Mesendoderm (in vitro differentiated cells): ENCODE results near the gene TP53I3.

Experiments
- DNase-seq: peaks from one replicate; pipeline ENCODE4 v3.0.0; 2013
- H2AK5ac ChIP-seq: 2 replicates; pipeline ENCODE4 v1.6.1; 2013; ENCODE audit warnings: low read length, inconsistent platforms
- H2BK120ac ChIP-seq: 2 replicates; pipeline ENCODE4 v1.6.1; 2013; ENCODE audit warnings: low read depth, mild to moderate bottlenecking, low read length, moderate library complexity, mixed read lengths
- H2BK15ac ChIP-seq: replicated peaks from 2 replicates; pipeline ENCODE4 v1.6.1; 2013; ENCODE audit warnings: low read depth, mild to moderate bottlenecking, moderate library complexity
- H2BK5ac ChIP-seq: 2 replicates; pipeline ENCODE4 v1.6.1; 2013; ENCODE audit warnings: low read length, inconsistent platforms
- H3K18ac ChIP-seq: 2 replicates; pipeline ENCODE4 v1.6.1; 2013; ENCODE audit warnings: mild to moderate bottlenecking, low read length, mixed read lengths
- H3K23ac ChIP-seq: one replicate; pipeline ENCODE4 v1.6.1; 2013; ENCODE audit warnings: low read length
- H3K27ac ChIP-seq: 2 replicates; pipeline ENCODE4 v1.5.1; 2013; ENCODE audit warnings: low read depth, mild to moderate bottlenecking, inconsistent platforms, low read length, moderate library complexity
- H3K27me3 ChIP-seq: 2 replicates; pipeline ENCODE4 v1.6.1; 2013; ENCODE audit warnings: low read length, control low read depth, mild to moderate bottlenecking, inconsistent platforms; ENCODE audit not compliant: insufficient read depth, poor library complexity
- H3K36me3 ChIP-seq: 2 replicates; pipeline ENCODE4 v1.6.1; 2013; ENCODE audit warnings: low read length, inconsistent platforms; ENCODE audit not compliant: control insufficient read depth, insufficient read depth
- H3K4ac ChIP-seq: one replicate; pipeline ENCODE4 v1.6.1; 2013; ENCODE audit warnings: low read depth, mild to moderate bottlenecking, low read length, moderate library complexity
- H3K4me1 ChIP-seq: 2 replicates; pipeline ENCODE4 v1.6.1; 2013; ENCODE audit warnings: low read depth, low read length, inconsistent platforms; ENCODE audit not compliant: control insufficient read depth
- H3K4me2 ChIP-seq: 2 replicates; pipeline ENCODE4 v1.6.1; 2013; ENCODE audit warnings: low read length
- H3K4me3 ChIP-seq: 2 replicates; pipeline ENCODE4 v1.5.1; 2013; ENCODE audit warnings: mild to moderate bottlenecking, low read length
- H3K56ac ChIP-seq: one replicate; pipeline ENCODE4 v1.6.1; 2013; ENCODE audit warnings: low read length
- H3K79me1 ChIP-seq: 2 replicates; pipeline ENCODE4 v1.6.1; 2013; ENCODE audit warnings: low read length, inconsistent platforms
- H3K79me2 ChIP-seq: 2 replicates; pipeline ENCODE4 v1.6.1; 2013; ENCODE audit warnings: mild to moderate bottlenecking, low read length; ENCODE audit not compliant: control insufficient read depth, insufficient read depth
- H3K9ac ChIP-seq: 2 replicates; pipeline ENCODE4 v1.6.1; 2013; ENCODE audit warnings: low read length, inconsistent platforms
- H4K5ac ChIP-seq: one replicate; pipeline ENCODE4 v1.6.1; 2013; ENCODE audit warnings: low read length
- H4K8ac ChIP-seq: one replicate; pipeline ENCODE4 v1.6.1; 2013; ENCODE audit warnings: low read depth, mild to moderate bottlenecking, control low read depth, low read length, moderate library complexity
- WGBS: extraction: QIAGEN DNeasy Blood & Tissue Kit; methylation state at CpG from one replicate; pipeline ENCODE4 v1.1.7; 2013; ENCODE audit warnings: low lambda C conversion rate, missing lambda C conversion rate; ENCODE audit not compliant: insufficient coverage; ENCODE audit errors: extremely low coverage; 5-methylcytosine and 5-hydroxymethylcytosine counted together

The TP53I3 gene

GRCh38 chr2:24050041-24050979 is 34.3 kb downstream of the TP53I3 start:
- Histone ChIP-seq H3K23ac (peak overlapping the region; percentile 0), H3K4ac (no peak overlapping the region), H4K8ac (peak overlapping the region; percentile 1), H3K79me1 (no peaks in the 10 kb centered on the region), H3K9ac (peak overlapping the region; percentile 77), H3K4me2 (peak overlapping the region; percentile 53), H4K5ac (no peak overlapping the region), H3K27ac (no peak overlapping the region), H3K4me1 (no peaks in the 10 kb centered on the region), H3K56ac (peak overlapping the region; percentile 89), H3K18ac (peak overlapping the region; percentile 22), H3K36me3 (no peaks in the 10 kb centered on the region), H2BK15ac (no peak overlapping the region), H2AK5ac (no peak overlapping the region), H2BK120ac (no peak overlapping the region), H2BK5ac (no peak overlapping the region), H3K27me3 (no peaks in the 10 kb centered on the region), H3K4me3 (peak overlapping the region; percentile 73), H3K79me2 (peaks cover 2% of the 10 kb centered on the region)
- no CpG with 5 or more reads among the region's 47 CpGs for WGBS
- DNase-seq: peak; percentile 47

GRCh38 chr2:24049485-24050021 is 35.1 kb downstream of the TP53I3 start, which contains the start of gene FKBP1B:
TSS of gene FKBP1B (plus strand) at chr2:24049741. CDS start at chr2:24049850, 109 bp downstream.
- no peaks in the 10 kb centered on the region for H3K36me3 ChIP-seq
- H3K4me3 ChIP-seq: peak within 1 kb of the TSS; percentile 73
- H3K79me2 ChIP-seq: peaks cover 2% of the 10 kb centered on the region
- no peak within 1 kb of the TSS for H2BK5ac ChIP-seq
- no peaks in the 10 kb centered on the region for H3K4me1 ChIP-seq
- no peaks in the 10 kb centered on the region for H3K27me3 ChIP-seq
- H3K4me2 ChIP-seq: peak within 1 kb of the TSS; percentile 53
- peak within 1 kb of the TSS; percentile 77 for H3K9ac ChIP-seq
- H3K18ac ChIP-seq: peak within 1 kb of the TSS; percentile 61
- no peak within 1 kb of the TSS for H3K4ac ChIP-seq
- H2BK120ac ChIP-seq: no peak within 1 kb of the TSS
- peak within 1 kb of the TSS; percentile 89 for H3K56ac ChIP-seq
- peak; percentile 87 for DNase-seq
- peak within 1 kb of the TSS; percentile 0 for H3K23ac ChIP-seq
- no peak within 1 kb of the TSS for H4K5ac ChIP-seq
- no peak within 1 kb of the TSS for H2BK15ac ChIP-seq
- H3K27ac ChIP-seq: no peak within 1 kb of the TSS
- no peaks in the 10 kb centered on the region for H3K79me1 ChIP-seq
- no CpG with 5 or more reads among the region's 52 CpGs for WGBS
- peak within 1 kb of the TSS; percentile 1 for H4K8ac ChIP-seq
- no peak within 1 kb of the TSS for H2AK5ac ChIP-seq

DNA sequence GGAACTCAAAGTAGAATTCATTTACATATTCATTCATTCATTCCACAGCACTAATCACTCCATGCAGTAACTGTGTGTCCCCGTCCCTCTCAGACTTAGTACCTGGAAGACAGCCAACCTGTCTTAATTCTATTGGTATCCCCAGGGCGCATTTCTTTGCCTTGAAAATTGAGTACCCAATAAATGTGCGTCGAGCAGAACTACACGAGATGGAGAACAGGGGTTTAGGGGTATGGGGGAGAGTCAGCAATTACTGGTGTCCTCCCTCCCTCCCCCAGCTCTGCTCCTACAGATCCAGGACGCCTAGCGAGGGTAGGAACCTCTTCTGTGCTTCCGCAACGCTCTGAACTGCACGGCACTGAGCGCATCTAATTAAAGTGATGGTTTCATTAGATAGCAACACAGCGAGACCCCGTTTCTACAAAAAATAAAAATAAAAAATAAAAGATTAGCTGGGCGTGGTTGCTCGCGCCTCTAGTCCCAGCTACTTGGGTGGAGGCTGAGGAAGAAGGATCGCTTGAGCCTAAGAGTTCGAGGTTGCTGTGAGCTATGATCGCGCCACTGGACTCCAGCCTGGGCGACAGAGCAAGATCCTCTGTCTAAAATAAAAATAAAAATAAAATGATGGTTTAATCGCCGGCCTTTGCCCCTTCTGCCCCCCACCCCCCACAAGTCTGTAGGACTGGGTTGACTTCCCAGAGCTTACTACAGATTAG is 35.7 kb downstream of the TP53I3 start:
- H4K8ac ChIP-seq: no peak overlapping the region
- no CpG with 5 or more reads among the region's 23 CpGs for WGBS
- peaks cover 2% of the 10 kb centered on the region for H3K79me2 ChIP-seq
- H3K4me3 ChIP-seq: peak overlapping the region; percentile 27
- no peak overlapping the region for H2BK15ac ChIP-seq
- no peak for DNase-seq
- no peak overlapping the region for H3K23ac ChIP-seq
- H3K79me1 ChIP-seq: no peaks in the 10 kb centered on the region
- H3K4ac ChIP-seq: no peak overlapping the region
- H3K9ac ChIP-seq: peak overlapping the region; percentile 31
- H2AK5ac ChIP-seq: no peak overlapping the region
- H2BK5ac ChIP-seq: no peak overlapping the region
- H3K27me3 ChIP-seq: no peaks in the 10 kb centered on the region
- peak overlapping the region; percentile 61 for H3K18ac ChIP-seq
- no peak overlapping the region for H2BK120ac ChIP-seq
- peak overlapping the region; percentile 41 for H3K4me2 ChIP-seq
- no peaks in the 10 kb centered on the region for H3K36me3 ChIP-seq
- no peak overlapping the region for H3K27ac ChIP-seq
- H4K5ac ChIP-seq: no peak overlapping the region
- peak overlapping the region; percentile 59 for H3K56ac ChIP-seq
- no peaks in the 10 kb centered on the region for H3K4me1 ChIP-seq

- no peak overlapping the region for H3K23ac ChIP-seq
Observed at GRCh38 chr2:24047703-24048033, 37.0 kb downstream of the TP53I3 start.

DNA sequence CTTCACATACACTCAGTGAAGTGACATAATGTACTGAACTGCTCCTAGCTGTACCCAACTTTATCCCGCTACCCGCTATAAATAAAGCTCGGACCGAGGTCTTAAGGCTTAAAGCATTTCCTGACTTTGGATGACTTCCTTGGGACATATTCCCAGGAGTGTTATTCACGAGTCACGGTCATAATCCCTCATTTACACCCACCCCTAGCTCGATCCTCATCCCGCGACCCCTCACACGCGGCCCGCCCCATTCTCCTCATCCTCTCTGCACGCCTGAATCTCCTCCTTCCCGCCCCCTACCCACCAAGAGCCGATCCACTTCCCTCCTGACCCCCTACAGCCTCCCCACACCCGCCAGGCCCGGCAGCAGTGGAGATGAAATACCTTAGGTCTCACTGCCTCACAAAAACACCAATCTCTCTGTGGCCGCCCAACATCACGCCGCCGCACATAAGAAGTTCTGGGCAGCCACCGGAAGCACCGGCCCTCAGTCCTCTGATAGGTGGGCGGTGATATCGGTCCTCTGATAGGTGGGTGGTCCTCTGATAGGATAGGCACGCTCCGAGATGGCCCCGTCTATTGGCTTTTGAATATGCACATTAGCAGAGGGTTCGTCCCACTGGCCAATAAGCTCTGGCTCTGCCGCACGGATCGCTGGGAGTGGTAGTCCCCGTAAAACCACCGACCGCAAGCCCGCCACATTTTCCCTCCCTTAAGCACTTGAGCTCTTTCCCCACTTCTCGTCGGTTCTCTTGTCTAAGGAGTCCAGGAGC is 37.5 kb downstream of the TP53I3 start, which contains the start of gene WDCP:
Gene WDCP, minus strand, starts transcription at position 462 of the 773 bp plus-strand sequence. CDS start 7,897 bp downstream, outside the sequence.
- no CpG with 5 or more reads among the region's 38 CpGs for WGBS
- no peak within 1 kb of the TSS for H2BK15ac ChIP-seq

More at GRCh38 chr2:24047703-24048033, 37.0 kb downstream of the TP53I3 start:
- H2BK120ac ChIP-seq: no peak overlapping the region
- H3K4ac ChIP-seq: no peak overlapping the region
- no peak overlapping the region for H4K8ac ChIP-seq
- no peak overlapping the region for H3K4me2 ChIP-seq
- no peak overlapping the region for H3K56ac ChIP-seq
- H3K9ac ChIP-seq: peak overlapping the region; percentile 1
- H3K4me3 ChIP-seq: no peak overlapping the region
- H3K27me3 ChIP-seq: no peaks in the 10 kb centered on the region
- H2BK15ac ChIP-seq: no peak overlapping the region
- no CpG with 5 or more reads among the region's 8 CpGs for WGBS
- DNase-seq: no peak
- H3K27ac ChIP-seq: no peak overlapping the region
- no peak overlapping the region for H2BK5ac ChIP-seq
- no peak overlapping the region for H3K18ac ChIP-seq
- no peaks in the 10 kb centered on the region for H3K4me1 ChIP-seq
- H3K79me2 ChIP-seq: peaks cover 2% of the 10 kb centered on the region
- H3K36me3 ChIP-seq: no peaks in the 10 kb centered on the region
- no peak overlapping the region for H4K5ac ChIP-seq
- H2AK5ac ChIP-seq: no peak overlapping the region
- peaks cover 2% of the 10 kb centered on the region for H3K79me1 ChIP-seq

More for the DNA sequence above, 37.5 kb downstream of the TP53I3 start, which contains the start of gene WDCP:
- peak; percentile 100 for DNase-seq
- Histone ChIP-seq H3K4me3 (peak within 1 kb of the TSS; percentile 86), H3K56ac (peak within 1 kb of the TSS; percentile 97), H4K5ac (no peak within 1 kb of the TSS), H2AK5ac (no peak within 1 kb of the TSS), H3K9ac (peak within 1 kb of the TSS; percentile 89), H4K8ac (no peak within 1 kb of the TSS), H2BK120ac (no peak within 1 kb of the TSS), H3K23ac (no peak within 1 kb of the TSS), H3K79me1 (peaks cover 2% of the 10 kb centered on the region), H3K79me2 (peaks cover 2% of the 10 kb centered on the region), H3K27me3 (no peaks in the 10 kb centered on the region), H3K36me3 (no peaks in the 10 kb centered on the region), H3K4me2 (peak within 1 kb of the TSS; percentile 83), H2BK5ac (no peak within 1 kb of the TSS), H3K27ac (peak within 1 kb of the TSS; percentile 34), H3K4ac (no peak within 1 kb of the TSS), H3K4me1 (no peaks in the 10 kb centered on the region), H3K18ac (peak within 1 kb of the TSS; percentile 64)
